ENCODE data around the gene CNPY2.
A peak's percentile ranks its signal among the peaks of the same experiment; 100 is the strongest.
"Not testable (repeated sequence)": the region's sequence is repeated elsewhere in the genome, so short reads cannot be mapped to it uniquely, and the experiment has no call there.

CNPY2 gene

GRCh38 chr12:56315622-56316473 lies at the start of gene CNPY2:
Gene CNPY2 (minus strand): TSS chr12:56315988. CDS start chr12:56315217, 771 bp downstream.
- peak; percentile 85 for DNase-seq (ENCODE audit: low read depth)

DNA sequence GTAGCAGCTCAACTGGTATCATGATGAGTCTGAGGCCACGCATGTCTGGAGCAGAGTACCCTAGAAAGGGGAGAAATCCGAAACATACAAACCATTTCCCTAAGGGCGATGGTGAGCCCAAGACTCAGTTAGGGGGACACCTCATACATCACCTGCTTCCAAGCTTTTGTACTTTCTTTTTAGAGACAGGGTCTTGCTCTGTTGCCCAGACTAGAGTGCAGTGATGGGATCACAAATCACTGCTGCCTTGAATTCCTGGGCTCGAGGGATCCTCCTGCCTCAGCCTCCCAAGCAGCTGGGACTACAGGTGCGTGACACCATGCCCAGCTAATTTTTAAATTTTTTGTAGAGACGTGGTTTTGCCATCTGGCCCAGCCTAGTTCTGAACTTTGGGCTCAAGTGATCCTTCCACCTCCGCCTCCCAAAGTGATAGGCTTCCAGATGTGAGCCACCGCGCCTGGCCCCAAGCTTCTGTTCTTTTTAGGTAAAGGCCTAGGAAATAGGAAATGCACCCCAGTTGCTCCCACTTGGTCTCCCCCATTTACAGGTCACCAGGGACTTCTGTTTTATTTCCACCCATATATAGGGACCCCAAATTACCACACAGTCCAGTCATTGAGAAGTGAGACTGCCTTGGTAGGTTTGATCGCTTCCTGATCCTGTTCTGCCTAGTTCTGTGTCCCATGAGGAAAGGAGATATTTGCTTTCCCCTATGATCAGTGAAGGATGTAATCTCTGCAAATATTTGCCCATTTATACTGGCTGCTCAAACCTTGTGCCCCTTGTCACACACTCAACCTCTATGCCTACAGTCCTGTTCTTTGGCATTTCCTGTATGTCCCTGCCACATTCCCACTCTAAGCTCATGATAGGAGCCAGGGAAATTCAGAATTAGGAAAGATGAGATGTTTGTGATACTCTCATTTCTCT lies 46.6 kb upstream of the CNPY2 start, which contains the start of gene APOF:
TSS of gene APOF (minus strand) at position 728 of the 930 bp plus-strand sequence. CDS start at position 616, 112 bp downstream.
- DNase-seq (ENCODE audit: low read depth): no peak

GRCh38 chr12:56361487-56362129 lies 45.8 kb upstream of the CNPY2 start:
- DNase-seq (ENCODE audit: low read depth): no peak

DNA sequence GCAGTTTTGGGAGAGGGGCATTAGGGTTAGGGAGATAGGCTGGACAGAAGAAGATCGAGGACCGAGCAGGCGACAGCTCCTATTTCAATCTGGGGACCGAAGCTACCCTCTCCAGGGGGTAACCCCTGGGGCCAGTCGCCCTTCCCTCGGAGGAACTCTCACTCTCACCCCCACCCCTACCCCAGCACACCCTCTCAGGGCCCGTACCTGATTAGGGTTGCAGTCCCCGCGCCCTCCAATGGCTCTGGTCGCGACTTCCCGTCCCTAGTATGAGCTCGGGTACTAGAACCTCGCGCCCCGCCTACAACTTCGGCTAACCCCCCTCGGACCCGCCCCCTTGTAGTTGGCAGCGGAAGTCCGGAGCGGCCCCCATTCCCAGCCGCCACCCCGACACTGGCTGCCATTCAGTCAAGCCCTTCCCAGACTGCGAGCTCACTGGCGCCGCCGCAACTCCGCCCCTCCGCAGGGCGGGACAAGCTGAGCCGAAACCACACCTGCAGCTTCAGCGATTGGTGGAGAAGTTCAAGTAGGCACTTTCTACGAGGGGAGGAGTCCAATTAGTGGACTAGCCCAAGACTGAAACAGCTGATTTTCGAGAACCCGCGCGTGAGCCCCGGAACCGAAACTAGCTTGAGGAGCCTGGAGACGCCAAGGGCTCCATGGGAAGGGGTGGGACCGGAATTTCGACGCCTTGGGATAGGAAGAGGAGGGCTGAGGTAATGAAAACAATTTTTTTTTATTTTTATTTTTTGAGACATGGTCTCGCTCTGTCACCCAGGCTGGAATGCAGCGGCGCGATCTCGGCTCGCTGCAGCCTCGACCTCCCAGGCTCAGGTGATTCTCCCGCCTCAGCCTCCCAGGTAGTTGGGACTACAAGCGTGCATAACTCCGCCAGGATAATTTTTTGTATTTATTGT lies 44.3 kb upstream of the CNPY2 start, which contains the start of gene STAT2:
TSS of gene STAT2 (minus strand) at position 257 of the 917 bp plus-strand sequence. CDS start 3,536 bp downstream, outside the sequence.
- peak; percentile 98 for DNase-seq (ENCODE audit: low read depth)

DNA sequence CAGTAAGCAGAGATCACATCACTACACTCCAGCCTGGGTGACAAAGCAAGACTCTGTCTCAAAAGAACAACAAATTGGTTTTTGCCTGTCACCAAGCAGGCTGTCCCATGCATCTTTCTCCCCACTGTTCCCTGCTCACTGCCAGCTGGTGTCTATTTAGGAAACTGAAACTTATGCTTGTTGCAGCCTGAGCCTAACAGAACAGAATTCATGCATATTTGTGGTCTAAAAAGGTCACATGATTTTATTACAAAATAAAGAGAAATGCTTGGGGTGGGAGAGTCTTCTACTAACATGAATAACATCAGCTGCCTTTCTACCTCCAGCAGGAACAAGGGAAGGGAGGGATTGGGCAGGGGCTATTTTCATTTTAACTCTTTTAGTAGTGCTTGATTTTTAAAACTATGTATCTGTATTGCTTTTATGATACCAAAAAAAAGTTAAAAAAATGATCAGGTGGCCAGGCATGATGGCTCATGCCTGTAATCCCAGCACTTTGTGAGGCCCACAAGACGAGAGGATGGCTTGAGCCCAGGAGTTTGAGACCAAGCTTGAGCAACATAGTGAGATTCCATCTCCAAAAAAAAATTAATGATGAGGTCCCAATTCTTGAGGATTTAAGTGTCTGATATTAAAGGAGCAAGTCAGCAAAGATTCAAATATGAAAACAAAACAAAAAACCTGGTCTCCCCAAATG lies 43.2 kb upstream of the CNPY2 start:
- no peak for DNase-seq (ENCODE audit: low read depth)

- DNase-seq (ENCODE audit: low read depth): no peak
Observed at GRCh38 chr12:56351325-56351724, 35.5 kb upstream of the CNPY2 start.

GRCh38 chr12:56350662-56351061 lies 34.9 kb upstream of the CNPY2 start:
- DNase-seq (ENCODE audit: low read depth): no peak

DNA sequence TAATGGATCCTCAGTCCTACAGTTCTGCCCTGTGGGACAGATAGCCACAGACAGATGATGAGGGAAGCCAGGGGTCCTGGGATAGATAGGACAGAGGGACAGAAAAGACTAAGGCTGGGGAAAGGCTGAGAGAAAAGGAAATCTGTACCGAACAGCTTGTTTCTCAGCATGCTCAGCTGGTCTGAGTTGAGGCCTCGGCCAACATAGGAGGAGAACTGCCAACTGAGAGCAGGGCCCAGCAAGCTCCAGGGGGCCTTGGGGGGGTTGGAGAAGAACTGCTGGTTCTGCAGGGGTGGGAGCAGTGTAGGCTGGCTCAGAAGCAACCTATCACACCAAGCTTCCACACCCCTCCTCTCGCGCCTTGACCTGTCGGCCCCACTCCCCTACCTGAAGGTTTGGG lies 33.0 kb upstream of the CNPY2 start:
- no peak for DNase-seq (ENCODE audit: low read depth)

DNA sequence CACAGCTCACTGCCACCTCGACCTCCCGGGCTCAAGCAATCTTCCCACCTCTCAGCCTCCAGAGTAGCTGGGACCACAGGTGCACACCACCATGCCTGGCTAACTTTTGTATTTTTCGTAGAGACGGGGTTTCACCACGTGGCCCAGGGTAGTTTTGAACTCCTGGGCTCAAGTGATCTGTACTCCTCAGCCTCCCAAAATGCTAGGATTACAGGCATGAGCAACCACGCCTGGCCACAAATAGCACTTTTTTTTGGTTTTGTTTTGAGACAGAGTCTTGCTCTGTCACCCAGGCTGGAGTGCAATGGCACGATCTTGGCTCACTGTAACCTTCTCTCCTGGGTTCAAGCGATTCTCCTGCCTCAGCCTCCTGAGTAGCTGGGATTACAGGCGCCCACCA lies 31.5 kb upstream of the CNPY2 start:
- DNase-seq (ENCODE audit: low read depth): not testable (repeated sequence)

DNA sequence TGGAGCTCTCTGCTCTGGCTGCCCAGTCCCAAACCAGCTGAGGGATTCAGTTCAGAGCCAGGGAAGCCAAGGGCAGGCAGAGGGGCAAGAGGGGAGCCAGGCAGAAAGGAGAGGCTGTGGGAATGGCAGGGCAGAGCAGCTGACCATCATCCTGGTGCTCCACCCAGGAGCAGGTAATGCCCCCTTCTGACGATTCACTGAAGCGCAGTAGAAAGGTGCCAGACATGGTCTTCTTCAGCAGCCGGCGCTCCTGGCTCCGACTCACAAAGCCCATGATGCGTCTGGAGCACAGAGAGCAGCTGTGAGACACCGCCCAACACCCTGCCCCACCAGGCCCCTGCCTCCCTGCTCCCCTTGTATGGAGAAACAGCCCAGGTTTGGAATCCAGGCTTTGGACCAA lies 30.9 kb upstream of the CNPY2 start:
- no peak for DNase-seq (ENCODE audit: low read depth)

DNA sequence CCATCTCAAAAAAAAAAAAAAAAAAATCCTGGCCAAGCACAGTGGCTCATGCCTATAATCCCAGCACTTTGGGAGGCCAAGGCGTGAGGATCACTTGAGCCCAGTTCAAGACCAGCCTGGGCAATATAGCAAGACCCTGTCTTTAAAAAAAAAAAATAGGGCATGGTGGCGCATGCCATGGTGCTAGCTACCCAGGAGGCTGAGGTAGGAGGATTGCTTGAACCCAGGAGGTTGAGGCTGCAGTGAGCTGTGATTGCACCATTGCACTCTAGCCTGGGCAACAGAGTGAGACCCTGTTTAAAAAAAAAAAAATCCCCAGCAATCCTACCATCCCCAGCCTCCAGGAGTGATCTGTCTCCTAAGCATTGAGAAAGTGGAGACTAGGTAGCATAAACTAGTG lies 26.5 kb upstream of the CNPY2 start:
- DNase-seq (ENCODE audit: low read depth): not testable (repeated sequence)

- no peak for DNase-seq (ENCODE audit: low read depth)
Observed at GRCh38 chr12:56341616-56342015, 25.8 kb upstream of the CNPY2 start.

DNA sequence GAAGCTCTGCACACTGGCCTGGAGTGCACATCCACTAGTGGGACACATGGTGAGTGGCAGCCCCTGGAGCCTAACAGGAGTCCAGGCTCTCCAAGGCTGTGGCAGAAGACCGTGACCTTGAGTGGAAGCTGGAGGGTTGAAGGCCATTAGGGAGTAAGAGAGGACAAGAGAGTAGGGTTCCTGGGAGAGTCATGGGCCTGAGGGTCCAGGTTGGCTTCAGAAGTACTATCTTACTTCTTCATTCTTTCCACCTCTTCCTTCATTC lies 23.3 kb upstream of the CNPY2 start:
- DNase-seq (ENCODE audit: low read depth): no peak

DNA sequence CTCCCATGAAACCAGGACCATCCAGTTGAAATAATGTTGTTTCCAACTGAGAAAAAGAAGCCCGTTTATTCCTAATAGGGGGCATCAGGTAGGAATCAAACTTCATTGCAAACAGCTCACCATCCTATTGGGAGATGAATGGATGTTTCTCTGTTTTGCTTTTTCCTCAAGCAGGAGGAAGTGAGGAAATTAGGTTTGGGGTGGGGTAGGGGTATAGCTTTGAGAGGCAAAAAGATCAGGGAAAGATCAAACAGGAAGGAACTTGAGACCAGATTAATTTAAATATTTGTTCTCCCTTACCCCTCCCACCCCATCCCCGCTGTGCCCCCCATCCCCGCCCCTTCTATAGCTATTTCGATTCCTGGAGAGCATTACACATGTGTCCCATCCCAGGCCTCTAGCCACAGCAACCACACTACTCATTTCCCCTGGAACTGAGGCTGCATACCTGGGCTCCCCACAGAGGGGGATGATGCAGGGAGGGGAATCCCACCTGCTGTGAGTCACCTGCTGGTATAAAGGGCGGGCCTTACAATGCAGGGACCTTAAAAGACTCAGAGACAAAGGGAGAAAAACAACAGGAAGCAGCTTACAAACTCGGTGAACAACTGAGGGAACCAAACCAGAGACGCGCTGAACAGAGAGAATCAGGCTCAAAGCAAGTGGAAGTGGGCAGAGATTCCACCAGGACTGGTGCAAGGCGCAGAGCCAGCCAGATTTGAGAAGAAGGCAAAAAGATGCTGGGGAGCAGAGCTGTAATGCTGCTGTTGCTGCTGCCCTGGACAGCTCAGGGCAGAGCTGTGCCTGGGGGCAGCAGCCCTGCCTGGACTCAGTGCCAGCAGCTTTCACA lies 22.7 kb upstream of the CNPY2 start, which contains the start of gene IL23A:
TSS of gene IL23A (plus strand) at position 577 of the 850 bp plus-strand sequence. CDS start at position 738, 161 bp downstream.
- DNase-seq (ENCODE audit: low read depth): peak; percentile 80

GRCh38 chr12:56337753-56338251 lies 22.0 kb upstream of the CNPY2 start:
- no peak for DNase-seq (ENCODE audit: low read depth)

- DNase-seq (ENCODE audit: low read depth): no peak
Observed at GRCh38 chr12:56336361-56337167, 20.8 kb upstream of the CNPY2 start.

DNA sequence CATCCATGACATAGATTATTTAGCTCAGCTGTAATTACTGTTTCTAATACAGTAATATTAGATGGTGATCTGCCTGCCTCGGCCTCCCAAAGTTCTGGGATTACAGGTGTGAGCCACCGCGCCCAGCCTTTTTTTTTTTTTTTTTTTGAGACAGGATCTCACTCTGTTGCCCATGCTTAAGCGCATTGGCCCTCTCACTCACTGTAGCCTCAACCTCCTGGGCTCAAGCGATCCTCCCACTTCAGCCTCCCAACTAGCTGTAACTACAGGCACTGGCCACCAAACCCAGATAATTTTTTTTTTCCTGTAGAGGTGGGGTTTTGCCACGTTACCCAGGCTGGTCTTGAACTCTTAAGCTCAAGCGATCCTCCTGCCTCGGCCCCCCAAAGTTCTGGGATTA lies 19.7 kb upstream of the CNPY2 start:
- not testable (repeated sequence) for DNase-seq (ENCODE audit: low read depth)

DNA sequence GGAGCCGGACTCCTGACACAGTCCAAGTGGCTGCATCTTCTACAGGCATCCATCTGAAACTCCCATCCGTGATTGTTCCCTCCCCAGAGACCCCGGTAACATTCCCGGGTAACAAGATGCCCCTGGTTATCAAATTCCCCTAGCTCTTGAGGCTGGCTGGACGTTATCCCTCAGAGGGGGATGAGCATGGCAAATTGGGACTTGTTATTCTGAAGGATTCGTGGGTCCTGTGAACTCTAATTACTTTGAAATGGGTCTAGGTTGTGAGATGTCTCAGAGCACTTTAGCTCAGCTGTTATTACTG lies 18.7 kb upstream of the CNPY2 start:
- no peak for DNase-seq (ENCODE audit: low read depth)
